DND-41 (cell line): Measurements from ENCODE around the gene DIAPH2.

Experiments used
- ATAC-seq: fragments of 200-7000 bp; cut with Tn5 transposase; 3 replicates; pipeline ENCODE4 v1.9.1; 2021; ENCODE audit warnings: low read depth; ENCODE audit not compliant: insufficient read depth
- DNase-seq: peaks from one replicate; pipeline ENCODE4 v3.0.0-alpha.2; 2020
- H2AFZ ChIP-seq: 2 replicates; pipeline ENCODE4 v1.6.0; 2012; ENCODE audit warnings: low read depth, low read length
- H3K27ac ChIP-seq: 2 replicates; pipeline ENCODE4 v1.5.1; 2012; ENCODE audit warnings: low read length, inconsistent platforms
- H3K27me3 ChIP-seq: fragments of 200-600 bp; sonication (generic); 2 replicates; pipeline ENCODE4 v1.6.0; 2012; ENCODE audit warnings: low read length, mild to moderate bottlenecking, inconsistent platforms; ENCODE audit not compliant: insufficient read depth, poor library complexity
- H3K36me3 ChIP-seq: 2 replicates; pipeline ENCODE4 v1.5.1; 2012; ENCODE audit warnings: low read length, inconsistent platforms; ENCODE audit not compliant: insufficient read depth
- H3K4me1 ChIP-seq: 2 replicates; pipeline ENCODE4 v1.5.1; 2012; ENCODE audit warnings: mild to moderate bottlenecking, low read length; ENCODE audit not compliant: insufficient read depth
- H3K4me2 ChIP-seq: 2 replicates; pipeline ENCODE4 v1.6.0; 2012; ENCODE audit warnings: mild to moderate bottlenecking, moderate library complexity, low read length, inconsistent platforms; ENCODE audit not compliant: insufficient read depth
- H3K4me3 ChIP-seq, 2 experiments: fragments of 200-600 bp in 1 of 2; shearing (Covaris generic) in 1 of 2; 2 replicates each; pipeline ENCODE4 v1.5.1; 2012 to 2016; ENCODE audit warnings: inconsistent platforms in 2 of 2, low read length in 2 of 2, mild to moderate bottlenecking in 2 of 2, low read depth in 1 of 2, moderate library complexity in 1 of 2
- H3K79me2 ChIP-seq: 2 replicates; pipeline ENCODE4 v1.6.0; 2012; ENCODE audit warnings: low read length, inconsistent platforms; ENCODE audit not compliant: insufficient read depth
- H3K9ac ChIP-seq: 2 replicates; pipeline ENCODE4 v1.6.0; 2012; ENCODE audit warnings: low read depth, mild to moderate bottlenecking, inconsistent platforms, low read length, moderate library complexity
- H3K9me3 ChIP-seq: 2 replicates; pipeline ENCODE4 v1.5.1; 2012; ENCODE audit warnings: low read length, moderate library complexity, mild to moderate bottlenecking, inconsistent platforms; ENCODE audit not compliant: insufficient read depth, severe bottlenecking
- H4K20me1 ChIP-seq: 2 replicates; pipeline ENCODE4 v1.6.0; 2012; ENCODE audit warnings: low read length; ENCODE audit not compliant: insufficient read depth
- CTCF ChIP-seq: IDR thresholded peaks from 2 replicates; pipeline ENCODE4 v1.5.1; 2012; ENCODE audit warnings: borderline replicate concordance, low read length, moderate library complexity, mild to moderate bottlenecking; ENCODE audit not compliant: poor library complexity, severe bottlenecking; ENCODE audit errors: extremely low read depth
- EZH2 ChIP-seq: IDR thresholded peaks from 3 replicates; pipeline ENCODE4 v1.6.1; 2012; ENCODE audit warnings: borderline replicate concordance, low read depth, mild to moderate bottlenecking, moderate library complexity, low read length, inconsistent platforms; ENCODE audit not compliant: severe bottlenecking

DIAPH2 gene

GRCh38 chrX:96909291-96909690 lies 224.6 kb downstream of the DIAPH2 start:
- H3K4me1 ChIP-seq = no peaks in the 10 kb centered on the region
- H3K27ac ChIP-seq = no peak overlapping the region
- DNase-seq (no peak), ATAC-seq (no peak)
- H3K9me3 ChIP-seq = no peaks in the 10 kb centered on the region
- H3K79me2 ChIP-seq = no peaks in the 10 kb centered on the region
- no peak overlapping the region for H3K4me3 ChIP-seq
- no peaks in the 10 kb centered on the region for H3K27me3 ChIP-seq
- H4K20me1 ChIP-seq = no peaks in the 10 kb centered on the region
- H3K4me2 ChIP-seq = no peak overlapping the region
- TF ChIP-seq EZH2 (no peak), CTCF (no peak)
- no peak overlapping the region for H3K9ac ChIP-seq
- H2AFZ ChIP-seq = no peak overlapping the region
- no peaks in the 10 kb centered on the region for H3K36me3 ChIP-seq

- Histone ChIP-seq H3K4me1 (no peaks in the 10 kb centered on the region), H3K27me3 (no peaks in the 10 kb centered on the region), H3K36me3 (no peaks in the 10 kb centered on the region), H3K79me2 (no peaks in the 10 kb centered on the region), H3K9me3 (no peaks in the 10 kb centered on the region), H3K4me3 (no peak overlapping the region), H3K4me2 (no peak overlapping the region), H3K27ac (no peak overlapping the region), H4K20me1 (no peaks in the 10 kb centered on the region), H3K9ac (no peak overlapping the region), H2AFZ (no peak overlapping the region)
- no peak for DNase-seq
- TF ChIP-seq CTCF (no peak), EZH2 (no peak)
- ATAC-seq = no peak
Observed at GRCh38 chrX:96918864-96919263, 234.2 kb downstream of the DIAPH2 start.

- DNase-seq (no peak), ATAC-seq (no peak)
- no peaks in the 10 kb centered on the region for H3K4me1 ChIP-seq
- no peak overlapping the region for H3K27ac ChIP-seq
- H3K4me3 ChIP-seq = no peak overlapping the region
- H3K79me2 ChIP-seq = no peaks in the 10 kb centered on the region
- H3K9me3 ChIP-seq = no peaks in the 10 kb centered on the region
- no peak overlapping the region for H2AFZ ChIP-seq
- H4K20me1 ChIP-seq = no peaks in the 10 kb centered on the region
- TF ChIP-seq EZH2 (no peak), CTCF (no peak)
- no peaks in the 10 kb centered on the region for H3K27me3 ChIP-seq
- no peaks in the 10 kb centered on the region for H3K36me3 ChIP-seq
- no peak overlapping the region for H3K4me2 ChIP-seq
- H3K9ac ChIP-seq = no peak overlapping the region
Observed at GRCh38 chrX:96919672-96920071, 235.0 kb downstream of the DIAPH2 start.

- Histone ChIP-seq H3K4me1 (no peaks in the 10 kb centered on the region), H3K27ac (no peak overlapping the region), H2AFZ (no peak overlapping the region), H3K79me2 (no peaks in the 10 kb centered on the region), H3K36me3 (no peaks in the 10 kb centered on the region), H3K9me3 (no peaks in the 10 kb centered on the region), H3K27me3 (no peaks in the 10 kb centered on the region), H3K4me3 (no peak overlapping the region), H3K4me2 (no peak overlapping the region), H4K20me1 (no peaks in the 10 kb centered on the region), H3K9ac (no peak overlapping the region)
- no peak for TF ChIP-seq CTCF
- TF ChIP-seq EZH2 = no peak
- DNase-seq = no peak
- ATAC-seq = no peak
Observed at GRCh38 chrX:96924581-96924980, 239.9 kb downstream of the DIAPH2 start.
